Suprapubic skin (tissue), 4 donors: ENCODE measurements around the gene LYSMD2. TPM values are rescaled to one million over a fixed set of nuclear protein-coding genes. Genes with fewer than 3 reads are reported as not detected.

Experiments
- DNase-seq, 2 donors: peaks; one replicate each; pipeline ENCODE4 v3.0.0-alpha.2; 2019; ENCODE audit warnings: low spot score in 2 of 2
- H3K27ac ChIP-seq: fragments of 200-600 bp; sonication (generic); one replicate; pipeline ENCODE4 v1.5.1; 2019
- H3K27me3 ChIP-seq: fragments of 200-600 bp; sonication (generic); one replicate; pipeline ENCODE4 v1.5.1; 2019
- H3K36me3 ChIP-seq: fragments of 200-600 bp; sonication (generic); one replicate; pipeline ENCODE4 v1.5.1; 2019
- H3K4me1 ChIP-seq: fragments of 200-600 bp; sonication (generic); one replicate; pipeline ENCODE4 v1.5.1; 2019
- H3K4me3 ChIP-seq: fragments of 200-600 bp; sonication (generic); one replicate; pipeline ENCODE4 v1.5.1; 2019; ENCODE audit warnings: mild to moderate bottlenecking
- H3K9me3 ChIP-seq: fragments of 200-600 bp; sonication (generic); one replicate; pipeline ENCODE4 v1.5.1; 2019
- CTCF ChIP-seq, 2 donors: fragments of 200-600 bp in 1 of 2; fragments of 450-650 bp in 1 of 2; sonication (generic) in 1 of 2; IDR thresholded peaks; one replicate each; pipeline ENCODE4 v1.5.1; 2016 to 2019; ENCODE audit warnings: antibody characterized with exemption in 2 of 2, mild to moderate bottlenecking in 1 of 2, moderate library complexity in 1 of 2
- EP300 ChIP-seq: sonication (generic); formaldehyde crosslinking; IDR thresholded peaks from one replicate; pipeline ENCODE4 v1.6.1; 2017; ENCODE audit warnings: antibody characterized with exemption
- POLR2A ChIP-seq, 2 donors: fragments of 450-650 bp; IDR thresholded peaks; one replicate each; pipeline ENCODE4 v1.6.1; 2017; ENCODE audit warnings: antibody characterized with exemption in 2 of 2, mild to moderate bottlenecking in 2 of 2, moderate library complexity in 2 of 2
- POLR2AphosphoS5 ChIP-seq, 3 donors: sonication (generic); formaldehyde crosslinking; IDR thresholded peaks; one replicate each; pipeline ENCODE4 v1.6.1; 2017; ENCODE audit warnings: antibody characterized with exemption in 3 of 3
- WGBS: methylation state at CpG from one replicate; pipeline ENCODE4 v1.1.5; 2018; 5-methylcytosine and 5-hydroxymethylcytosine counted together
- total RNA-seq, 4 donors: library from RNA; depleted of rRNA; stranded (reverse); fragments of >200 nt; gene quantifications; one replicate each; pipeline ENCODE4 v1.1.0, GENCODE V29; 2016

Gene LYSMD2
- total RNA-seq, 4 donors from 2014 or later: 8.8 to 16.1 (median 10.2) TPM

DNA sequence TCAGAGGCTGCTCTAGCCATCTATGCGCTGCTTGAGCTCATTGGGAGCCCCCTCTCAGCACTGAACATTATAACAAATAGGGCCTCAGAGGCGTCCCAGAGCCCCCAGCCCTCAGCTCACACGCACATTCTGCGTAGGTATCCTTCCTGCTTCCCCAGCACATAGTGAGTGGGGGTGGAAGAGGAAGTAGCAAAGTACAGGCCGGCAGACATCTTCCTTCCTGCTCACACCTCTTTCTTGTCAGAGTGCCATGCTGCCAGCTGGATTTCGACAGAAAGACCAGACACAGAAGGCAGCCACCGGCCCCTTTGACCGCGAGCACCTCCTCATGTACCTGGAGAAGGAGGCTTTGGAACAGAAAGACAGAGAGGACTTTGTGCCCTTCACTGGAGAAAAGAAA, 30.6 kb upstream of the LYSMD2 start:
- DNase-seq: no peak
- H3K36me3 ChIP-seq: peaks cover 17% of the 10 kb centered on the region
- no peak overlapping the region for H3K27ac ChIP-seq
- TF ChIP-seq CTCF (IDR thresholded peaks at IDR 0.05) (no peak), EP300 (no peak), POLR2AphosphoS5 (IDR thresholded peaks at IDR 0.05) (no peak), POLR2A (IDR thresholded peaks at IDR 0.05) (no peak)
- WGBS: 73% methylated on average over 9 of the region's 9 CpGs
- no peaks in the 10 kb centered on the region for H3K27me3 ChIP-seq
- H3K4me1 ChIP-seq: no peaks in the 10 kb centered on the region
- H3K9me3 ChIP-seq: no peaks in the 10 kb centered on the region
- no peak overlapping the region for H3K4me3 ChIP-seq

- no peak for DNase-seq
- H3K27me3 ChIP-seq: no peaks in the 10 kb centered on the region
- H3K9me3 ChIP-seq: no peaks in the 10 kb centered on the region
- H3K27ac ChIP-seq: no peak overlapping the region
- no peak for TF ChIP-seq POLR2AphosphoS5 (IDR thresholded peaks at IDR 0.05)
- no peak for TF ChIP-seq CTCF (IDR thresholded peaks at IDR 0.05)
- TF ChIP-seq POLR2A (IDR thresholded peaks at IDR 0.05): no peak
- no peak for TF ChIP-seq EP300
- H3K4me1 ChIP-seq: no peaks in the 10 kb centered on the region
- H3K4me3 ChIP-seq: no peak overlapping the region
- 91% methylated on average over 1 of the region's 1 CpG for WGBS
- H3K36me3 ChIP-seq: peaks cover 17% of the 10 kb centered on the region
These were observed 28.9 kb upstream of the LYSMD2 start for GRCh38 chr15:51766341-51766740.

DNA sequence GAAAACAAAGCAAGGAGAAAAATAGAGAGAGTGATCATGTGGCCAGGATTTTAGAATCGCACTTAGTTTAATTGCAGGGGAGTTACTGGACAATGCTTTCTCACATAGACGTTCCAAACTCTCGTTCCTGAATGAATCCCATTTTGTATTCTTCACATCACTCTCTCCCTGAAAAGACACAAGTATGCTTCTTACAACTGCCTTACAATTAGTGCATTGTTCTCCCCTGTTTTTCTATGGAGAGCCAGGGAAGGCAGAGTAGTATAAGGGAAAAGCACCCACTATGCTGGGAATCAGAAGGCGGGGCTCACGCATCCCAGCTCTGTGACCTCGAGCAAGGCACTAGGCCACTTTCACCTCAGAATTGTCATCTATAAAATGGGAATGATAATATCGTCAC, 28.3 kb upstream of the LYSMD2 start:
- H3K27ac ChIP-seq: no peak overlapping the region
- 85% methylated on average over 7 of the region's 7 CpGs for WGBS
- TF ChIP-seq CTCF (IDR thresholded peaks at IDR 0.05) (no peak), POLR2AphosphoS5 (IDR thresholded peaks at IDR 0.05) (no peak), POLR2A (IDR thresholded peaks at IDR 0.05) (no peak), EP300 (no peak)
- no peaks in the 10 kb centered on the region for H3K9me3 ChIP-seq
- H3K36me3 ChIP-seq: peaks cover 17% of the 10 kb centered on the region
- DNase-seq: no peak
- H3K4me3 ChIP-seq: no peak overlapping the region
- no peaks in the 10 kb centered on the region for H3K4me1 ChIP-seq
- no peaks in the 10 kb centered on the region for H3K27me3 ChIP-seq

- no peaks in the 10 kb centered on the region for H3K36me3 ChIP-seq
- no peak for DNase-seq
- H3K27ac ChIP-seq: no peak overlapping the region
- peaks cover 6% of the 10 kb centered on the region for H3K4me1 ChIP-seq
- H3K27me3 ChIP-seq: no peaks in the 10 kb centered on the region
- no peak overlapping the region for H3K4me3 ChIP-seq
- no peak for TF ChIP-seq EP300
- TF ChIP-seq CTCF (IDR thresholded peaks at IDR 0.05): no peak
- TF ChIP-seq POLR2AphosphoS5 (IDR thresholded peaks at IDR 0.05): no peak
- no peak for TF ChIP-seq POLR2A (IDR thresholded peaks at IDR 0.05)
- no peaks in the 10 kb centered on the region for H3K9me3 ChIP-seq
- WGBS: 80% methylated on average over 3 of the region's 3 CpGs
These were observed 23.4 kb upstream of the LYSMD2 start for GRCh38 chr15:51760805-51761204.

DNA sequence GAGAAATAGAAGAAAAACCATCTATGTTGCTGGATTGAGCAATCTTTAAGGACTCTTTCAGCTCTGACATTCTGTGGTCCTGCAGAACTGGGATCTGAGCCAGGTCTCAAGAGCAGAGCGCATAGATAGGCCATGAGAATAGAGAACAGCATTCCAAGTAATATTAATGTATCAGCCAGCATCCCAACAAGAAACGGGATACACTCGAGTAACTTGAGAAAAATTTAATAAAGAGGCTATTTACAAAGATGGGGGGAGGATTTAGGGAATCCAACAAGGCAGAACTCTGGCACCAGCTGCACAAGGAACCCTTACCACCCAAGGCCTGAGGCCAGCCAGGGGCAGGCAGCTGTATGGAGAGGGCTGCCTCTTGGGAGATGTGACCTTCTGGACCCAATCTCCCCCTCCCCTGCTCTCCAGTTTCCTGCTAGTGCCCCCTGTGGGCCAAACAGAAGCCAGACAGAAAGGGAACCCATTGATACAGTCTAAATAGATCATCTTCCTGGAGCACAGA, 22.2 kb upstream of the LYSMD2 start:
- H3K9me3 ChIP-seq: no peaks in the 10 kb centered on the region
- no peak overlapping the region for H3K4me3 ChIP-seq
- H3K27ac ChIP-seq: no peak overlapping the region
- TF ChIP-seq POLR2AphosphoS5 (IDR thresholded peaks at IDR 0.05) (no peak), CTCF (IDR thresholded peaks at IDR 0.05) (no peak), EP300 (no peak), POLR2A (IDR thresholded peaks at IDR 0.05) (no peak)
- no peaks in the 10 kb centered on the region for H3K36me3 ChIP-seq
- no peaks in the 10 kb centered on the region for H3K27me3 ChIP-seq
- peaks cover 6% of the 10 kb centered on the region for H3K4me1 ChIP-seq
- 64% methylated on average over 3 of the region's 3 CpGs for WGBS
- no peak for DNase-seq
